GM19397 (cell line): ENCODE results near the gene OR2T34.
"Not testable (repeated sequence)": the region's sequence is repeated elsewhere in the genome, so short reads cannot be mapped to it uniquely, and the experiment has no call there.

Experiments used
- ATAC-seq: cut with Tn5 transposase; IDR thresholded peaks from one replicate; pipeline ENCODE4 v1.9.1; 2021; ENCODE audit warnings: mild to moderate bottlenecking, moderate library complexity; ENCODE audit not compliant: unreplicated experiment

Gene OR2T34

GRCh38 chr1:248574657-248575056 is at the start of gene OR2T34:
Gene OR2T34 (minus strand): TSS chr1:248574757. CDS start chr1:248574757, 0 bp downstream.
- not testable (repeated sequence) for ATAC-seq

DNA sequence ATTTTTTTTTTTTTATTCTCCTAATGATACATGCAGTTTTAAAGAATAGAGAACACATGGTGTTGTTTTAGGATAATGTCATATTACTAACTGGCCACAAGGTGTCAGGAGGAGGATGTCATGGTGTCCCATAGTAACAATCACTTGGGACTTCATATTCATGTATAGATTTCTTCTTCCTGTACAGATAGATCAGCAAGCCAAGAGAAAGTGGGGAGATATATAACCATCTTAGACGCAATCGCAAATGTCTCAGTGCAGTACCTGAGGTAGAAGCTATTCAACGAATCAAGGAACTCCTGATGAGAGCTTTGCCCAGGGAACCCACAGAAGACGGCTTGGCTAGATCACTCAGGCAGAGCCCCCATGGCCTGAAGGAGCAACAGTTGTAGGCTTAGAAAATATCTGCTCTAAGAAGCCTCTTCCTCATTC is 48.0 kb upstream of the OR2T34 start:
- peak; percentile 87 for ATAC-seq

- no peak for ATAC-seq
Observed at GRCh38 chr1:248621770-248622169, 47.2 kb upstream of the OR2T34 start.

- ATAC-seq: no peak
Observed at GRCh38 chr1:248618878-248619277, 44.3 kb upstream of the OR2T34 start.

DNA sequence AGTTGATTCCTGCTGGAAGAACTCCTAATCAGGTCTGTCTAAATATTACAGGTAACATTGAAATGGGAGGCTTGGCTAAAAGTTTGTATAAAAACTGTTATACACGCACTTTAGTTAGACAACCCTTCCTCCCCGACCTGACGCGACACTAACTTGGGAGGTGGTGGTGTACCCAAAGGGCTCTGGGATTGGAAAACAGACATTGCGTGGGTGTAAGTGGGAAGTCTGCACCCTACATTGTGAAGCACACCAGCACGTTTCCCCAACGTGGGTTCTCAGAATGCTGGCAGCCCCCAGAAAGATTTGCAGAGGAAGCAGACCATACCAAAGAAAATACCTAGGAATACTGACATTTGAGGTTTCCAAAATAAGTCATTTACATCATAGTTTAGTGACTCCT is 43.6 kb upstream of the OR2T34 start:
- no peak for ATAC-seq

DNA sequence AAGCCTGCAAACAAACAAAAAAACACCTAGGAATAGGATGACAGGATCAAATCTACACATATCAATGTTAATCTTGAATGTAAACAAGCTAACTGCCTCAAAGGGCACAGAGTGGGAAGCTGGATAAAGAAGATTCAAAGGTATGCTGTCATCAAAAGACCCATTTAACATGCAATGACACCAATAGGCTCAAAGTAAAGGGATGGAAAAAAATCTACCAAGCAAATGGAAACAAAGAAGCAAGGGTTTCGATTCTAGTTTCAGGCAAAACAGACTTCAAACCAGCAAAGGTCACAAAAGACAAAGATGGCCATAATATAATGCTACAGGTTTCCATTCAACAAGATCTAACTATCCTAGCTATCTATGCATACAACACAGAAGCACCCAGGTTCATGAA is 39.2 kb upstream of the OR2T34 start:
- no peak for ATAC-seq

DNA sequence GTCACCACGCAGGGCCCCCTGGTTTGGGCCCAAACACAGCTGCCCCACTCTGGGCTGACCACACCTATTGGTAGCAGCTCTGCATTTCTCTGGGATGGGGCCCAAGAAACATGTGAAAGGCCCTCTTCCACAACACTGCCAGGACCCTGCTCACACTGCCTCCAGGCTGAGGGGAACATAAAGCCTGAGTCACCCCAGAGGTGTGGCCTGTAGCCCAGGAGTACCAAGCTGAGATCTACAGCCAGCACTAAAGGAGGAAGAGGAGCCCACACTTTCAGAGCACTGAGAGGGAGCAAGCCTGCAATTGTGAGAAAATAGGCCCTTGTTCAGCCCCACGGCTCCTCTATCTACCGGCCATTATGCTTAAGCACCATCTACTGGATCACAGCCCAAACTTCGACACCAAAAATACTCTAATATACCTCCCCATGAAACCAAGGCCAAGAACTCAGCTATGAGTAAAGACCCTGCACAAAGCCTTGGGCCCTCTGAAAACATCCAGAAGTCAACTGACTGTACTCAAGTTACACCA is 37.4 kb upstream of the OR2T34 start:
- ATAC-seq: no peak

GRCh38 chr1:248610301-248610700 is 35.7 kb upstream of the OR2T34 start:
- ATAC-seq: no peak

- no peak for ATAC-seq
Observed at GRCh38 chr1:248599396-248599795, 24.8 kb upstream of the OR2T34 start.

GRCh38 chr1:248597589-248597988 is 23.0 kb upstream of the OR2T34 start, which contains the start of gene OR2T10:
Gene OR2T10 (minus strand): TSS chr1:248597700. CDS start chr1:248593768, 3,932 bp downstream.
- no peak for ATAC-seq

DNA sequence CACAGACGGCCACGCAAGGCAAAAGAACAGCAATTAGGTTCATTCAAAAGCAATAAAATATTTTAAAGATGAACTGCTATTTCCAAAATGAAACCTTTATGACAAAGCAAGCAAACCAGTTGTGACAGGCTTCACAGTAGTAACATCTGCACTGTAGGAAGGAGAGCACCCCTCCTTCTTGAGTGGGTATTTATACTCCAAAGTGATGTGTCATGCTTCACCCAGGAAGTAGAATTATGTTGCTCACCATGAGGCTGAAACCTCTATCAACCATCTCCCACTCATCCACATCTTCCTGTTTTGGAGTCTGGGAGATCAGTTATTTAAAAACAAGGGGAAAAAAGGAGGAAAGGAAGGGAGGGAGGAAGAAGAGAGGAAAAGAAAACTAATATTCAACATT is 22.1 kb upstream of the OR2T34 start:
- no peak for ATAC-seq

DNA sequence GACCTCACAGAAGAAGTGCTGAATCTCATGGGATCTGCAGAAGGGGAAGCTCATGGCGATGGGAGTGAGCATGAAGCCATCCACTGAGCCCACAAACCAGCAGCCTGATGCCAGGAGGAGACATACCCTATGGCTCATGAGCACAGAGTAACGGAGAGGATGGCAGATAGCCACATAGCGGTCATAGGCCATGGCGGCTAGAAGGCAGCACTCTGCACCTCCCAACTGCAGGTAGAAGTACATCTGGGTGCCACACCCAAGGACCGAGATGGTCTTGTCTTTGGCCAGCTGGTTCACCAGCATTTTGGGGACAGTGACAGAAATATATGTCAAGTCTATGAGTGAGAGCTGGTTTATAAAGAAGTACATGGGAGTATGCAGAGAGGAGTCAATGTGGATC is 18.7 kb upstream of the OR2T34 start:
- ATAC-seq: no peak

DNA sequence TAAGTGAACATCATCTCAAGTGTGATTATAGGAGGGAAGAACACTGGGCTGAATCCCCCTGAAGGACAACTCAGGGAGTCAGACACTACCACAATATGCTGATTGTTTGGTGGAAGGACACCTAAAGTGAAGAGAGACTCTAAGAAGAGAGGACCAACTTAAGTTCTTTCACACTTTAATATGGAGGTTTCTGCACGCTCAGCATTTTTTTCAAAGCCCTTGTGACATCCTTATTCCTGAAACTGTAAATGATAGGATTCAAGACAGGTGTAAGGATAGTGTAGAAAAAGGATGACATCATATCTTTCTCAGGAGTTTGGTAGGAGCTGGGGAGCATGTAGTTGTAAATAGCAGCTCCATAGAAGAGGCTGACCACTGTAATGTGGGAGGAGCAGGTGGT is 18.1 kb upstream of the OR2T34 start:
- ATAC-seq: no peak

GRCh38 chr1:248590055-248590454 is 15.5 kb upstream of the OR2T34 start:
- no peak for ATAC-seq

- no peak for ATAC-seq
Observed at GRCh38 chr1:248589334-248589733, 14.8 kb upstream of the OR2T34 start.

- no peak for ATAC-seq
Observed at GRCh38 chr1:248585266-248585665, 10.7 kb upstream of the OR2T34 start.

- ATAC-seq: no peak
Observed at GRCh38 chr1:248576260-248576980, 1.9 kb upstream of the OR2T34 start.

DNA sequence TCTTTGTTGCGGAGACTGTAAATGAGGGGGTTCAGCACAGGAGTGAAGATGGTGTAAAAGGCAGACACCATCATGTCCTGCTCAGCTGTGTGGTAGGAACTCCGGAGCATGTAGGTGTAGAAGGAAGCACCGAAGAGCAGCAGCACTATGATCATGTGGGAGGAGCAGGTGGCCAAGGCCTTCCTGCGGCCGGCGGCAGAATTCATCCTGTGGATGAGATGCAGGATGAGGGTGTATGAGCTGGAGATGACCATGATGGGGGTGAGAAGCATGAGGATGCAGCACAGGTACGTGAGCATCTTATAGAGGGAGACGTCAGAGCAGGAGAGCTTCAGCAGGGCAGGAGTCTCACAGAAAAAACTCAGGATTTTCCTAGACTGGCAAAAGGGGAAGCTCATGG is 701 bp downstream of the OR2T34 start:
- not testable (repeated sequence) for ATAC-seq

- peak; percentile 65 for ATAC-seq
Observed at GRCh38 chr1:248572049-248572448, 2.5 kb downstream of the OR2T34 start.

GRCh38 chr1:248570811-248571210 is 3.7 kb downstream of the OR2T34 start:
- not testable (repeated sequence) for ATAC-seq

- ATAC-seq: not testable (repeated sequence)
Observed at GRCh38 chr1:248569049-248569448, 5.5 kb downstream of the OR2T34 start.

DNA sequence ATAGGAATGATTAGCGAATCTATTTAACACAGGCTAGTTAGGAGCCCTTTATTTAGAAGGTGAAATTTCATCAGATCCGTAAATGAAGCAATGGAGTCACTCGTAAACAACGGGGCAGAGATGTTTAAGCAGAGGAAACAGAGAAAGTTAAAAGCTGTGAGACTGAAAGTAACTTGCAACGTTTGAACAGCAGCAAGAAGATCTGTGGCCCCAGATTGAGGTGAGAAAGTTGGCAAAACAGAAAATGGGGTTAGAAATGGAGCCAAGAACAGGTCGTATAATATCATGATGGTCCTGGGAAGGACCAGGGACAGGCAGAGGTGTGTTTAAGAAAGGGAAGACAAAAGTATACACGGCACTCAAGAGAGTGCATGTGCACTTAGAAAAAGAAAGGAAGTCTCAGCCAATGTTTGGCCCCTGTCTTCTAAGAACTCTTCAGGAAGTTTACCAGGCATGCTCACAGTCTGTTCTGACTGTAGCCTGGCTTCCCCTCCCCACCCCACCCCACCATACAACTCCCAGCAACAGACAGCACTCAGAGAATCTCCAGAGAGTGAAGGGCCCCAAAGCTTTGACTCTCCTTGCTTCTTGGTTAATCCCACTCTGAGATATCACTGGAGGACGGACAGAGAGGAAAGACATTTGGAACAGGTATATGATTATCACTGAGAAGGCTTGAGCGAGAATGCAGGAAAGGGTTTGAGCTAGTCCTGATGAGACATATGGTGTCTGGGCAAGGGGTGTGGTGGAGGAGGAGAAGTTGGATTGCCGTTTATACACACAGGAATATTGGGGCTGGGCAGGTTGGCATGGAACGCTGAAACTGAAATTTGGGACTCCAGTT is 8.8 kb downstream of the OR2T34 start:
- ATAC-seq: peak; percentile 63
